Erythroblast (primary cell): ENCODE results near the gene HAUS2.

Source experiments
- DNase-seq, 2 experiments: peaks; one replicate each; lab custom pipeline; 2025; lab: John Stamatoyannopoulos, UW
- GATA1 ChIP-seq: IDR thresholded peaks from 2 replicates; pipeline ENCODE4 v1.6.1; 2011; ENCODE audit warnings: low read depth, mild to moderate bottlenecking, control low read depth, low read length, moderate library complexity
- POLR2A ChIP-seq: IDR thresholded peaks from 2 replicates; pipeline ENCODE4 v1.6.1; 2011; ENCODE audit warnings: mild to moderate bottlenecking, low read length

HAUS2 gene

GRCh38 chr15:42548249-42549031, at the start of gene HAUS2, which contains the start of gene LRRC57:
TSS of gene HAUS2 (plus strand) at chr15:42548838. CDS start at chr15:42548873, 35 bp downstream.
TSS of gene LRRC57 (minus strand) at chr15:42548793. CDS start at chr15:42548434, 359 bp downstream.
- TF ChIP-seq GATA1 (no peak), POLR2A (peak; percentile 97)
- DNase-seq, result peak; percentile 92 to 95

DNA sequence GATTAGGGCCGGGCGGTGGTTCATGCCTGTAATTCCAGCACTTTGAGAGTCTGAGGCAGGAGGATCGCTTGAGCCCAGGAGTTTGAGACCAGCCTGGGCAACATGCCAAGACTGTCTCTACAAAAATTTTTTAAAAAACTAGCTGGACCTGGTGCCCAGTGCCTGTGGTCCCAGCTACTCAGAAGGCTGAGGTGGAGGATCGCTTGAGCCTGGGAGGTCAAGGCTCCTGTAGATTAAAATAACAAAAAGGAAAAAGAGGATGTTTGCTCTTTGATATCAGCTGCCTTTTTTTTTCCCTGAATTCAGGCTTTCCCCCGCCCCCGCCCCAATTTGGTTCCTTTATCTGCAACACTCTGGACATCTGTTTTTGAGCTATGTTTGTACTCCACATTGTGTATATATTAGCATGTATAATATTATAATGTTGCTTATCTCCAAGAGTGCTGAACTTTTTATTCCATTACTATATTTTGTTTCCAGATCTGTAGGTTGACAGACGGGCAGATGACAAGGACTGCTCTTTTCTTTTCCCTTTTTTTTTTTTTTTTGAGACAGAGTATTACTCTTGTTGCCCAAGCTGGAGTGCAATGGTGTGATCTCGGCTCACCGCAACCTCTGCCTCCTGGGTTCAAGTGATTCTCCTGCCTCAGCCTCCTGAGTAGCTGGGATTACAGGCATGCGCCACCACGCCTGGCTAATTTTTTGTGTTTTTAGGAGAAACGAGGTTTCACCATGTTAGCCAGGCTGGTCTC, 48.6 kb upstream of the HAUS2 start:
- DNase-seq, result peak; percentile 87
- TF ChIP-seq POLR2A, result no peak
- no peak for TF ChIP-seq GATA1

DNA sequence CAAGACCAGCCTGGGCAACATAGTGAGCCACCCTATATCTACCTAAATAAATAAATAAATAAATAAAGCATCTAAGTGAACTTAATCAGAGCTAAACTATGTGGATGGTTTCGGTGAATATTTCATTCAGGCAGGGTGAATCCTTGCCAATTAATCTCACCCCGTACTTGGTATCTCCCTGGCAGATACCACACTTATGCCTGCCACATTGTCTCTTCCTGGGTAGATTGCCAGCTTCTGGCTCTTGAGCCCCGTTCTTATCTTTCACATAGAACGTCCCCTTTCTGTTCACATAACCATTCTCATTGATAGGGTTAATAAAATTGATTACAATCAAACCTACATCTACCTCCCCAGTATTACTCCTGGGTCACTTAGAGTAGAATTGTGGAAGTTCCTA, 46.2 kb upstream of the HAUS2 start:
- TF ChIP-seq GATA1, result no peak
- no peak for TF ChIP-seq POLR2A
- peak; percentile 34 to 77 for DNase-seq

DNA sequence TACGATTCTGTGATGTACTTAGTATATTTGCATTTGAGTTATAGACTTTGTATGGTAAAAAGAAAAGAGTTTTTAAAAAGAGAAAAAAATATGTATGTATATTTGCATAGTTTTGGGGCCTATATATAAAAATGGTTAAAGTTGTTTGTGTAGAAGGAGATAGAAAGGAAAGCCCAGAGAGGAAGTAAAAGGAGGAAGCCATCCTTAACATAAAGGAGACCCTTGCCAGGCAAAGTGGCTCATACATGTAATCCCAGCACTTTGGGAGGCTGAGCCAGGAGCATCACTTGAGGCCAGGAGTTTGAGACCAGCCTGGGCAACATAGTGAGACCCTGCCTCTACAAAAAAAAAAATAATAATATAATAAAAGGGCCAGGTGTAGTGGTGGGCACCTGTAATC, 44.8 kb upstream of the HAUS2 start:
- no peak for DNase-seq
- TF ChIP-seq POLR2A (no peak), GATA1 (no peak)

DNA sequence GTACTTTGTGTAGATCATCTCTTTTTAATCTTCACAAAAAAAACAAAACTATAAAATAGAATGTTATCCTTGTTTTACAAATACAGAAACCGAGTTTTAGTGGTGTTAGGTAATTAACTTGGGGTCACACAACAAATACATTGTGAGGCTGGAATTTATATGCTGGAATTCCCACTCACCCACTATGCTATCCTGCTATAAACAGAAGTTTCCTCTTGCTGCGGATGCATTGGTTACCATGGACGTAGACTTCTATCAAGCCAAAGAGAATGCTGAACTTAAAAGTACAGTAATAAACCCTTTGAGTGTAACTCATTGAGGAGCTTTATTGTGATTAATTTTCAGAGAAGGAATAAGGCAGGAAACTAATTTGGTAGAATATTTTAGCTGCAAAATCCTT, 44.0 kb upstream of the HAUS2 start:
- no peak for TF ChIP-seq GATA1
- TF ChIP-seq POLR2A, result no peak

DNA sequence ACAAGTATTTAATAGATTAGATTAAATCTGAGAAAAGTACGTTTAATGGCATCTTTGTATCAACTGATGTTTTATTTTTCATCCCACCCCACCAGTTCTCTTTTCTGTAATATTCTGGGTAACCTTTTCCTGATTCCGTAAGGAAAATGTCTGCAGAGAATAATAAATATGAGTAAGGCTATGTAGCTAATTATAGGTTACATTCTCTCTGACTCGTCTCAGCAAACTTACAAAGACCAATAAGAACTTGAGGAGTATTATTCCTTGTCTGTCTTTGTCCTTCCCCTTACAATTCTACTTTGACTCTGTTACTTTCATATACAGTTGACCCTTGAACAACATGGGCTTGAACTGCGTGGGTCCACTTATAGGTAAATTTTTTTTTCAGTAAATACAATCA, 41.1 kb upstream of the HAUS2 start:
- DNase-seq, result no peak
- TF ChIP-seq POLR2A (no peak), GATA1 (no peak)

More for the DNA sequence above, 44.0 kb upstream of the HAUS2 start:
- DNase-seq, result no peak

GRCh38 chr15:42508263-42508690, 40.4 kb upstream of the HAUS2 start:
- TF ChIP-seq GATA1 (no peak), POLR2A (no peak)
- peak; percentile 19 to 29 for DNase-seq

DNA sequence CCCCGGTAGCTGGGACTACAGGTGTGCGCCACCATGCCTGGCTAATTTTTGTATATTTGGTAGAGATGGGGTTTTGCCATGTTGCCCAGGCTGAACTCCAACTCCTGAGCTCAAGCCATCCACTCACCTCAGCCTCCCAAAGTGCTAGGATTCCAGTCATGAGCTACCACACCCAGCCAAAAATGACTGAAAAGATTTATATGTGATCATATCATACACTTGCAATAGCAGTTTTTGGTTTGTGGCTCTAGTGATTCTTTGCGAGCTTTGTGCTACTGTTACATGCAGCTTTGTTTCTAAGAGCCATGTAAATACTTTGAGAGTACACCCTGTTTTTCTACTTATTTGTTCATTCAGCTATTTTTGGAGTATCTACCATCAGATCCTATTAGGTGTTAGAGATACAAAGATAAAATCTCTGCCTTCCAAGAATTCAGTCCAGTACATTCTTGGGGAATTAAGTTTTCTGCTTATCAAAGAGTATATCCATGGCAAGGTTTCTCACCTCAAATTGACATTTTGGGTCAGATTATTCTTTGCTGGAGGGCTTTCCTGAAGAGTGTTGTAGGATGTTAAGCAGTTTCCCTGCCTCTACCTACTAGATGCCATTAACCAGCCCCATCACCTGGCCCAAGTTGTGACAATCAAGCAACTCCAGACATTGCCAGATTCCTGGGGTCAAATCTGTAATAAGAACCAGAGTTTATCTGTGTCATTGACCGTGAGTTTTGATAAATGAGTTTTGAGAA, 38.2 kb upstream of the HAUS2 start:
- no peak for TF ChIP-seq GATA1
- no peak for TF ChIP-seq POLR2A
- DNase-seq, result no peak

GRCh38 chr15:42511007-42511391, 37.6 kb upstream of the HAUS2 start:
- DNase-seq, result peak in 1 of 2 experiments; percentile 48

GRCh38 chr15:42523331-42523730, 25.3 kb upstream of the HAUS2 start:
- TF ChIP-seq POLR2A, result no peak
- no peak for TF ChIP-seq GATA1
- no peak for DNase-seq

More at GRCh38 chr15:42511007-42511391, 37.6 kb upstream of the HAUS2 start:
- TF ChIP-seq GATA1 (no peak), POLR2A (no peak)

GRCh38 chr15:42528970-42529369, 19.7 kb upstream of the HAUS2 start:
- no peak for DNase-seq
- TF ChIP-seq GATA1 (no peak), POLR2A (no peak)

DNA sequence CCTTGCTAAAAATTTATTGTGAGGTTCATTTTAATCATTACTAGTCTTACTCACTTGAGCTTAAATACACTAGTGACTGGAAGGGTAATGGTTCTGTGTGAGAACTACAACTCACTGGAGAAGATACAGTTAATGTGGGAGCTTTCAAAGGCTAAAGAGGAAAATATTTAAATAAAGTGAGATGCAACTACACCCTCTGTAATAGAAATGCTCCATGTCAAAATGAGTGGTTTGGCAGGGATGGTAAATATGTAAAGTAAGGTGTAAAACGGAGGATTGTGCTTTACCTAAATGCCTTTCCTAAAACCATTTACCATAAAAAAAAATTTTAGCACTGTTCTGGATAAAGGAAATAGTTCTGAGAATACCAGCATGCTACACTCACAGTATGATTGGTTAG, 15.4 kb upstream of the HAUS2 start:
- DNase-seq, result no peak

GRCh38 chr15:42544853-42545629, 3.6 kb upstream of the HAUS2 start:
- TF ChIP-seq POLR2A (no peak), GATA1 (no peak)
- no peak for DNase-seq

More for the DNA sequence above, 15.4 kb upstream of the HAUS2 start:
- no peak for TF ChIP-seq POLR2A
